CMK (cell line): ENCODE data around the gene HSF4.

Source experiments
- DNase-seq: peaks from one replicate; pipeline ENCODE4 v3.0.0-alpha.2; 2010; ENCODE audit warnings: low read depth

The HSF4 gene

DNA sequence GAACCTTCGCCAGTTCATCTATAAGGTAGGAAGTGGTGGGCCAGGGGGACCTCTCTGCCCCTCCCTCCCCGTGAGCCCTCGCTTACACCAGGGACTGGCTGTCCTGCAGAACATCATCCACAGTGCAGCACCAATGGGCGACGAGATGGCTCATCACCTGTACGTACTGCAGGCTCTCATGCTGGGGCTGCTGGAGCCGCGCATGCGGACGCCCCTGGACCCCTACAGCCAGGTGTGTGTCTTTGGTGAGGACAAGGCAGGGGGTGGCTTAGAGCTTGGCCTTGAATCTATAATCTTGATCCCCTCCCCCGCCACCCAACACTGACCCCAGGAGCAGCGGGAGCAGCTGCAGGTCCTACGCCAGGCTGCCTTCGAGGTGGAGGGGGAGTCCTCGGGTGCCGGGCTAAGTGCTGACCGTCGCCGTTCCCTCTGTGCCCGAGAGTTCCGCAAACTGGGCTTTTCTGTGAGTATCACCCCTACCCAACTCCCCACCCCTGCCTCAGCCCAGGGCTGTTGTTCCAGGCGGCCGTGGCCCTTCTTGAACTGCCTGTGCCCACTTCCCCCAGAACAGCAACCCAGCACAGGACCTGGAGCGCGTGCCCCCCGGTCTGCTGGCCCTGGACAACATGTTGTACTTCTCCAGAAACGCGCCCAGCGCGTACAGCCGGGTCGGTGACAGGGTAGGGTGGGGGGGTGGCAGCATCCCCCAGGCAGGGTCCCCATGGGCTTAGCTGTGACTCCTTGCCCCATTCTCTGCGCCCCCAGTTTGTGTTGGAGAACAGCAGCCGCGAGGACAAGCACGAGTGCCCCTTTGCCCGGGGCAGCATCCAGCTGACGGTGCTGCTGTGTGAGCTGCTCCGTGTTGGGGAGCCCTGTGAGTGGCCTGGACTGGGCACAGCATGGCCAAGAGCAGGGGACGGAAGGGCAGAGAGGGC, 37.1 kb downstream of the HSF4 start:
- no peak for DNase-seq

GRCh38 chr16:67202426-67202825, 37.9 kb downstream of the HSF4 start:
- DNase-seq: no peak

GRCh38 chr16:67202956-67203493, 38.5 kb downstream of the HSF4 start:
- DNase-seq: no peak

GRCh38 chr16:67204076-67204475, 39.5 kb downstream of the HSF4 start:
- no peak for DNase-seq

- no peak for DNase-seq
Measured at GRCh38 chr16:67206129-67206837, 41.7 kb downstream of the HSF4 start.

DNA sequence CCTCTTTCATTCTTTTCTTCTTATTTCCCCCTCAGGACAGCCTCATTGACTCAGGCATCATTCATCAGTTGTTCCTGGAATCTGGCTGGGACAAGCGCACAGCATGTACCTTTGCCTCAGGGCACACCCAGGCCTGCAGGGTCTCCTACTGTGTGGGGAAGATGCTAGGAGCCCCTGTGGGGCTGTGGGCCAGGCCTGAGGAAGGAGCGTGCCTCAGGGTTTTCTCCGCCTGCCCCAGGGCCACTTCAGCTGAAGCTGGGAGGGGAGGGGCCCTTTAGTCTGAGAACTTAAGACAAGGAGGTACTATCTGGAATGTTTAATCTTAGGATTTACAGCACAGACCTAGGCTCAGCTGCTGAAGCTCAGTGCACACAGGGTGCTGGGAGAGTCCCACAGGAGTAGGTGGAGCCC, 42.3 kb downstream of the HSF4 start:
- DNase-seq: no peak

- no peak for DNase-seq
Measured at GRCh38 chr16:67207249-67208091, 42.9 kb downstream of the HSF4 start.

- no peak for DNase-seq
Measured at GRCh38 chr16:67208154-67208896, 43.8 kb downstream of the HSF4 start.

DNA sequence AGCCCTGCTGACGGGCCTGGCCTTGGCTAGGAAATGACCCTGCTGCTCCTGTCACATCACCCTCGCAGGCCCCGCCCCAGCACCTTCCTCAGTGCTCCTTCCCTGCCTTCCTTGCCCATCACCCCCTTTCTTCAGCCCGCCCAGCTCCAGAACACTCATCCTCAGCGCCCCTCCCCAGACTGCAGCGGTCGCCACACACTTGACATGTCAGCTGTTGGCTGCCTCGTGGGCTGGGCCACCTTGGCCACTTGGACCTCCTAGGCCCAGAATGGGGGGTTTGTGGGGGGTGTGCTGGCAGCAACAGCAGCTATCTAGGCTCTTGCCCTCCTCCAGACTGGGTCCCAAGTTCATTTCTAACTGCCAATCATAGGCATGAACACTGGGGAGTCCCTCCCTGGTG, 45.0 kb downstream of the HSF4 start:
- no peak for DNase-seq

DNA sequence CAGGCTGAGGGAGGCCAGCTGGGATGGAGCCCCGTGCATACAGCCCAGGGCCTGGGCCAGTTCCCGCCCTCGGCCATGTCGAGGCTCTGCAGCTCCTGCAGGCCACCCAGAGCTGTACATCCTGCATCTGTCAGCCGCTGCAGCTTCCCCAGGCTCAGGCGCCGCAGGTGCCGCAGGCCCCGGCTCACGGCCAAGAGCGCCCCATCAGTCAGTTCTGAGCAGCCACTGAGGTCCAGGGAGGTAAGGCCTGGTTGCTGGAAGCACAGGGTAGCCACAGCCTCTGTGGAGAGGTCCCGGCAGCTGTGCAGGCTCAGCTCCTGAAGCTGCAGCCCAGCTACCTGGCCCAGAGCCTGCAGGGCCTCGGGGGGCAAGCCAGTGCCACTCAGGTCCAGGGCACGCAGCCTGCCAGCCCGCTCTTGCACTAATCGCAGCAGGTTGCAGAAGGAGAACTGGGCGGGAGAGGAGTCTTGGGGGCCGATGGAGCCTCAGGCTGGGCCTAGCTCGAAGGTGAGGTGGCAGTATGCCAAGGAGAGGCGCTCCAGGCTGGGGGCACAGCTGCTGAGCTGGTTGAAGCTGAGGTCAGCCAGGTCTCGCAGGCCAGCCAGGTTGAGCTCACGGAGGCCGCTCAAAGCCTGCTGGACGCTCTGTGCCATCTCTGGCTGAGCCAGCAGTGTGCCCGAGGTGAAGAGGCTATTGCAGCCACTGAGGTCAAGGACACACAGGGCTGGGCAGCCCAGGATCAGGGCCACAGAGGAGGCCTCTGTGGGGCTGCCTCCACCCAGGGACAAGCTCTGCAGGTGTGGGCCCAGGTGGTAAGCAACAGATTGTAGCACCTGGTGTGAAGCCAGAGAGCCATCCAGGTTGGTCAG, 45.8 kb downstream of the HSF4 start:
- no peak for DNase-seq

DNA sequence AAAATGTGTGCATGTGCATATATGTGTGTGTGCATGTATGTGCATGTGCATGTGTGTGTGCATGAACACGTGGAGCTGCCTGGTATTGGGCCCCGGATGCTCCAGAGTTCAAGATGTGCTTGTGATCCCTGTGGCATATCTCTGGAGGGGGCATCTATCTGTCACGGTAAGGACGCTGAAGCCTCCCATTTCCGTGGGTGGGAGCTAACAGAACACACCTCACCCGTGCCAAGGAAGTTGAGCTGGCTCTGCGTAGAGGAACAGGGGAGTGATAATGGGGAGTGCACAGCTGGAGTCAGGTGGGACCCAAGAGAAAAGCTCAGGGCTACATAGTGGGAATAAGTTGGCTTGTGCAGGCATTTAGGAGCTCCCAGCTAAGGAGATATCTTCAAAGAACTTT, 47.1 kb downstream of the HSF4 start:
- no peak for DNase-seq

DNA sequence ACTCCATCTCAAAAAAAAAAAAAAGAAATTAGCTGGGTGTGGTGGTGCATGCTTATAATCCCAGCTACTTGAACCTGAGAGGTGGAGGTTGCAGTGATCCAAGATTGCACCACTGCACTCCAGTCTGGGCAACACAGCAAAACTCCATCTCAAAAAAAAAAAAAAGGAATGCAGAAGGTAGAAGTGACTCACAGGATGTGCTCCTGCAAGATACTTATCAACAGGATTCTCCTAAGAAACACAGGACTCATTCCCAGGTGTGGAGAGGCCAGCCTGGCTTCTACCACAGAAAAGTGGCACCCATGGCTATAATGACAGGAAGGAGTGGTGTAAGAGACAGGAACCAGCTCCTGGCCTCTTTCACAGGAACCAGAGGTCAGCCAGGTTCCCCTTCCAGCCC, 48.2 kb downstream of the HSF4 start:
- DNase-seq: no peak

DNA sequence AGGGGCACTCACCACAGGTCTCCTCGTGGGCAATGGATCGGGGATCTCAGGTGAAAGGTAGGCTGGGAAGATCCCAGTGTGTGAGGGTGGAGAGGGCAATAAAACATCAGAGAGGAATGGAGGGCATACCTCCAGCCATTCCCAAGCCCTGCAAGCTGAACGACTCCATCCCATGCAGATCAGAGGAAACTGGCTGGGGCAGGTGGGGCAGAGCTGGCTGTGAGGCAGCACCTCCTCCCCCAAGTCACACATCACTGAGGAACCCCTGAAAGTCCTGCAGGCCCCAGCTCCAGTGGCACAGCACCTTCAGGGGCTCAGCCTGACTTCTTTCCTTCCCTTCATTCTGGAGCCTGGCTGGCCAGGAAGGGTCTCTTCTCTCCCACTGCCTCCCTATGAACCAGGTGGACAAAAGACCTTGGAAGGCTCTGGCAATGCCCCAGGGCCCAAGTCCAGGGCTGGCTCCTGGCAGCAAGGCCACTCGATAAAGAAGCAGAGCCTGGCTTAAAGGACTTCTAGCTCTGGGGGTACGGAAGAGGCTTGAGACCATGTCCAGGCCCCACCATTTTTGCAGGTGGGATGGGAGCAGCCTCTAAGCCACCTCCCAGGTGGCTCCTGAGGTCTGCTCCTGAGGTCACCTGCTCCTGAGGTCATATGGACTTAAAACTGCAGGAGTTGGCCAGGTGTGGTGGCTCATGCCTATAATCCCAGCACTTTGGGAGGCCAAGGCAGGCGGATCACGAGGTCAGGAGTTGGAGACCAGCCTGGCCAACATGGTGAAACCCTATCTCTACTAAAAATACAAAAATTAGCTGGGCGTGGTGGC, 48.9 kb downstream of the HSF4 start:
- DNase-seq: no peak

- DNase-seq: peak; percentile 52
Measured at GRCh38 chr16:67215706-67216105, 51.2 kb downstream of the HSF4 start.

GRCh38 chr16:67216612-67217490, 52.3 kb downstream of the HSF4 start:
- DNase-seq: peak; percentile 89
